Purkinje cell (primary cell): ENCODE data around the gene DLK1. TPM values are rescaled to one million over a fixed set of nuclear protein-coding genes. Genes with fewer than 3 reads are reported as not detected.

ENCODE experiments used
- polyA plus RNA-seq: library from polyadenylated mRNA; unstranded; fragments of >200 nt; fragmentation: Nextera tagmentation; gene quantifications from 2 replicates; pipeline ENCODE4 v1.2.1, GENCODE V29; 2014

DLK1 gene
- not detected in 2 replicates for polyA plus RNA-seq

GRCh38 chr14:100726550-100727085 is at the start of gene DLK1:
Gene DLK1 (plus strand): TSS chr14:100726892. CDS start chr14:100727069, 177 bp downstream.

Other genes starting within 250 kb of the DLK1 start
- 0.74 and 0.87 TPM in 2 replicates for gene BEGAIN, start 139.5 kb upstream of the DLK1 start, polyA plus RNA-seq
- 225 and 283 TPM in 2 replicates for gene MEG3, start 99.2 kb downstream of the DLK1 start, polyA plus RNA-seq
- not detected in 2 replicates for gene RTL1, start 176.8 kb downstream of the DLK1 start, polyA plus RNA-seq